GM19467 (cell line): ENCODE measurements around the gene C3orf62.
"Not testable (repeated sequence)": the region's sequence is repeated elsewhere in the genome, so short reads cannot be mapped to it uniquely, and the experiment has no call there.

Experiments
- ATAC-seq: cut with Tn5 transposase; IDR thresholded peaks from one replicate; pipeline ENCODE4 v1.9.1; 2021; ENCODE audit warnings: mild to moderate bottlenecking, moderate library complexity; ENCODE audit not compliant: unreplicated experiment

Gene C3orf62

GRCh38 chr3:49269443-49270155, 7.4 kb downstream of the C3orf62 start:
- no peak for ATAC-seq

- ATAC-seq, result no peak
Observed at GRCh38 chr3:49266410-49267095, 10.5 kb downstream of the C3orf62 start.

- ATAC-seq, result no peak
Observed at GRCh38 chr3:49265661-49266386, 11.2 kb downstream of the C3orf62 start.

- ATAC-seq, result no peak
Observed at GRCh38 chr3:49263159-49263889, 13.7 kb downstream of the C3orf62 start.

GRCh38 chr3:49260806-49261324, 16.2 kb downstream of the C3orf62 start:
- ATAC-seq, result no peak

GRCh38 chr3:49257187-49257586, 19.8 kb downstream of the C3orf62 start:
- ATAC-seq, result no peak

- no peak for ATAC-seq
Observed at GRCh38 chr3:49255718-49256511, 21.1 kb downstream of the C3orf62 start.

- no peak for ATAC-seq
Observed at GRCh38 chr3:49255112-49255511, 21.9 kb downstream of the C3orf62 start.

GRCh38 chr3:49253512-49253911, 23.5 kb downstream of the C3orf62 start:
- no peak for ATAC-seq

GRCh38 chr3:49248840-49249227, 28.2 kb downstream of the C3orf62 start:
- no peak for ATAC-seq

GRCh38 chr3:49244581-49245205, 32.3 kb downstream of the C3orf62 start:
- ATAC-seq, result no peak

- ATAC-seq, result not testable (repeated sequence)
Observed at GRCh38 chr3:49240091-49240490, 36.9 kb downstream of the C3orf62 start.

- ATAC-seq, result no peak
Observed at GRCh38 chr3:49238274-49239127, 38.5 kb downstream of the C3orf62 start.

GRCh38 chr3:49237344-49237743, 39.7 kb downstream of the C3orf62 start:
- ATAC-seq, result no peak

GRCh38 chr3:49236226-49236625, 40.8 kb downstream of the C3orf62 start:
- no peak for ATAC-seq

GRCh38 chr3:49228817-49229216, 48.2 kb downstream of the C3orf62 start:
- ATAC-seq, result not testable (repeated sequence)

GRCh38 chr3:49222002-49222401, 55.0 kb downstream of the C3orf62 start:
- ATAC-seq, result no peak

GRCh38 chr3:49220985-49221563, 56.0 kb downstream of the C3orf62 start:
- not testable (repeated sequence) for ATAC-seq
